Fibroblast of skin of abdomen (primary cell): ENCODE measurements around the gene GCN1.

Experiments used
- DNase-seq: peaks from one replicate; pipeline ENCODE4 v3.0.0-alpha.2; 2013

The GCN1 gene

DNA sequence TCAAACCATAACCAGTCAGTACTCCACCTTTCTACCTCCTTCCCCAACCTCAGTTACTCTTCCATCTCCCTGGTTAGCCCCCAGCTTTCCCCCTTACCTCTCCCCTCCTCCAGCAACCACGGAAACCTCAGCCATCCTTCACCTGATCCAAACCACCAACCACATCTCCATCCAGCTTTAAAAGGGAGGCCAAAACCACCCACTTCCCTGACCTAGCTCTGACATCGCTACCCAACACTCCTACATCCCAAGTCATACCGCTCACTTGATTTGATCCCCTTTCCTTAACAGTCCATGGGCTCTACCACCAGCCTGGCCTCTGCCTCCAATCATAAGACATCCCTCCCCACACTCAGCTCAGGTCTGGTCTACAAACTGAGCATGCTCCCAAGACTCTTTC lies 79.4 kb downstream of the GCN1 start:
- DNase-seq = no peak

DNA sequence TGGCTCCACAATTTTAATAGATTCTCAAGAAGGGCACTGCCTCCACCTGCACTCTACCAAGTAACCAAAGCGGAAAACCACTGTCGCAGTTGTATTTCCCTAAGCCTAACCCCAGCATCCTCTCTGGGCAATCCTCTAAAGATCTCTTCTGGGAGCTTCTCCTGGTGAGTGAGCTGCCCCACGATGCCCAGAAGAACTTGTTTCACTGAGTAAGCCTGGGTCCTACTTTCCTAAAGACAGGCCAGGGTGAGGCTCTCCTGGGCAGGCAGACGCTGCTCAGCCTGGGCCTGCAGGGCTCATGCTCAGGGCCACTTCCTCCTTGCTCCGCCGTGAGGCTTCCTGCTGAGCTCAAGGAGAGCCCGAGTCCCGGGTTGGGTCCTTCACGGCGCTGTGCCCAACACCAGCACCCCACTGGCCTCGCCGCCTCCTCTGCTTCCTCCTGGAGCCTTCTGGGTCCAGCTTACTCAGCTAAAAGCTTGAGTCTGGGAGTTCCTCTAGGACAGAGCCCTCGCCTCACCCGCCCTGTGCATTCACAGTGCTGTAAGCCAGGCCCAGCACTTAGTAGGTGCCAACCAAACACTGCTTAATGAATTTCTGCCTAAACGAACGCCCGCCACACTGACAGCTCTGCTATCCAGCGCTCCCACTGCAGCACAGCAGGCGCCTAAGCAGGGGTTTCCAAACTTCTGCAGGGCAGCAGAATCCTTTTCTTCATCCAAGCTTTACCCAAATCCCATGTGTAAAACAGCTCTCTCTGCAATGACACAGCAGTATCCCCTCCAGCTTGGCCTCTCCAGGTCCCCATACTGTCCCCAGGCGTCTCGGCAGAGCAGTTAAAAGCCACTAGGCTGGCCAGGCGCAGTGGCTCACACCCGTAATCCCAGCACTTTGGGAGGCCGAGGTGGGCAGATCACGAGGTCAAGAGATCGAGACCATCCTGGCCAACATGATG lies 83.7 kb downstream of the GCN1 start:
- no peak for DNase-seq

DNA sequence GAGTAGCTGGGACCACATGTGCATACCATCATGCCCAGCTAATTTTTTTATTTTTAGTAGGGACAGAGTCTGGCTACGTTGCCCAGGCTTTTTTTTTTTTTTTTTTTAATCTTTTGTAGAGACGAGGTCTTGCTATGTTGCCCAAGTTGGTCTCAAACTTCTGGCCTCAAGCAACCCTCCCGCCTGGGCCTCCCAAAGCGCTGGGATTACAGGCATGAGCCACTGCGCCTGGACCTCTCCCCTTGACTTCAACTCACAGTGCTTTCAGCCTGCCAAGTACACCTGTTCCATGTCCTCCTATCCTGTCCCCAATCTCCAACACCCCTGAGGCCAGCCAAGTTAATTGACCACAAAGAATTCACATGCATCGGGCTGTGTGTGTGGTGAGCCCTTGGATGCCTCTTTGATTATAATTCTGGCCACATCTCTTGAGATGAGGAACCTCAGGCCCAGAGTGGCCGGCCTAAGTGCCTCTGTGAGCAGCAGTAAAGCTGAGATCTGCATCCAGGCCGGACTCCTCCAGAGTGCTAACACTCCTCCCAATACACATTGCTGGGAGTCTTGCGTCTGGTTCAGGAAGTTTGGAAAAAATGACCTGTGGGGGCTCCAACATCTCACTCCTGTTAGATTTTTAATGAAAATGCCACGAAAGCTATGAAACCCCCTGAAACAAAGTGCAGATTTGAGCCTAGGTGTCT lies 84.8 kb downstream of the GCN1 start:
- DNase-seq = no peak

DNA sequence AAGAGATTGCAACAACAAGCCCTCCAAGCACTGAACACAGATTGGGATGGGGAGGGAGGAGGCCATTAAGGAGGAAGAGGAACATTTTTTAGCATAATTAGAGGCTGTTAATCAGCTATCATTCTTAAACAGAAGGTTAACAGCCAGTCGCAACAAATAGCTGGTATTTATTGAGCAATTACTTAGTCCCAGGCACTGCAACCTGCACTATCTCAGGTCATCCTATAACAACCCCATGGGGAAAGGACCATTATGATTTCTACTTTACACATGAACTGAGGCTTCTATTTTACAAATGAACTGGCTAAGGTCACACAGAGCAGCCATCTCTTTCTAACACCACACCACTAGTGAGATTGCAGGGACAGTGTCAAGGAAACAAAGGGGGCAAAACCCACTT lies 88.4 kb downstream of the GCN1 start:
- DNase-seq = no peak

DNA sequence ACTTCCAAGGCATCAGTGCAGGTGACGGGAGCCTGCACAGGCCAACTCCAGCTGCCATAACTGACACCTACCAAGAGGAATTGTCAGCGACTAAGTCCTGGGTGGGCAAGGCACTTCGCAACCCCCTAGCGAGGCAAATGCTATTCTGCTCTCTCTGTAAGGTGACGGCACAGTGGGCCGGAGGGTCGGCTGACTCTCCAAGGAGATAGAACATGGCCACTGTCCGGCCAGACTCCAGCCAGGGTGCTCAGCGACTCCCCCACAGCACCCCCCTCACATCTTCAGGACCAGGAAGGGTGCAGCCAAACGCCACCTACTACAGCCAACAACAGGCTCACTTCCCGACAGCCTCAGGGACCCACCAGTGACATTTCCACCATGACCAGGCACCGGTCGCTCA lies 91.1 kb downstream of the GCN1 start:
- no peak for DNase-seq

DNA sequence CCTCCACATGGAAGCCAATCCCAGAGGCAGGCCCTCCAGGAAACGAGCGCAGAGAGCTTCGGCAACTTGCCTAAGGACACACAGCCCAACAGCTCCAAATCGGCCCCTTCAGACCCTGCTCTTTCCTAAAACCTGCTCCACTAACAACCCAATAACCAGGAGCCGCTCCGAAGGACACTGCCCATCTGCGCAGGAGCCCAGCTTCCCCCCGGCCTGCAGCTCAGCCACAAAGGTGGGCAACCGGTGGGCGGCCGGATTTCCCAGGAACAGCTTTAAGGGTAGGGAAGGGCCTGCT lies 91.5 kb downstream of the GCN1 start:
- DNase-seq = no peak

DNA sequence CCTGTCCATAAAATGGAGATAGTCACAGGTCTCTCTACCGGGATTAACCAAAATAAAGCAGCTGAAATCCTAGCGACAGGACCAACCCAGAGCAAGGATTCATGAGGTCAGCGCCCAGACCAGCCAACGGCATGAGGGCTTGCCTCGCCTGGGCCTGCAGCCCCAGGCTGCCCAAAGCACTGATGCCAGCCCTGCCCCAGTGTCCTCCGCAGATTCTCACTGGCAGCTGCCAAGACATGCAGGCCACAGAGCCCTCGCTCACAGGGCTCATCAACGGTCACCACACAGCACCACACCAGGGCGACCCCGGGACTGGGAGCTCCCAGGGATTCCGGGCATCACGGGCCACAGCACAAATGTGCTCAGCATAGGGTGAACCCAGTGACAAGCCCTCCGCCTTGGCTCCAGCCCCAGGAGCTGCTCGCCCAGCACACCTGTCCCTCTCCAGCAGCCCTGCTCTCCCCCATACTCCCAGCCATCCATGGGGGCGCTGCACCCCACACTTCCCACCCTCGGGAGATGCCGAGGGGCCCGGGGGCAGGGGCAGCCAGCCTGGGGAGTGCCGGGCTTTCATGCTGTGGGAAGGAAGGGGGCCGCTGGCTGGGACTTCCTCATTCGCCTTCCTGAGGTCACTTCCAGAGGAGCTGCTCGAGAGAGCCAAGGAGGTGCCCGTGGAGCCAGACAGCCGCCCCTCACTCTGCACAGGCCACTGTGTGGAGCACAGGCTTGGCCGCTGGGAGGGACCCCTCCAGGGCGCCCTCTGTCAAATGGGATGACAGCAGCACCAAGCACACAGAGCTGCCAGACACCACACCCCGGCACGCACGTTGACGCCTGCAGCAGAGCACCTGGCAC lies 92.1 kb downstream of the GCN1 start:
- no peak for DNase-seq

DNA sequence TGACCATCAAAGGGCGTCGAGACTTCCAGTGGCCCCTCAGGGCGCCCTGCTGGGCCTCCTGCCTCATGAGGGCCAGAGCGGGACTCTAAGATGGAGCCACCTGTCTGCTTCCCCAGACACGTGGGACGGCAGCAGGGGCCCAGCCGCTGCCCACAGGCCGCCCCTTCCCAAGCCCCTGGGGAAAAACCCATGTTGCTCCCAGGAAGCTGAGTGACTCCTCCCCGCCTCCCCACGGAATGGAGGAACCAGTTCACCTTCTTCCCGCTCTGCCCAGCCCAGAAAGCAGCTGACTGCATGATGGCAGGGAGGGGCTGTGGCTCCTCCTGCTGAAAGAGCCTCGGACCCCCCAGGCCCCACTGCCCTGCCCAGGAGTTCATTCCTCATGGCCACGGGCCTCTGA lies 92.9 kb downstream of the GCN1 start:
- no peak for DNase-seq

DNA sequence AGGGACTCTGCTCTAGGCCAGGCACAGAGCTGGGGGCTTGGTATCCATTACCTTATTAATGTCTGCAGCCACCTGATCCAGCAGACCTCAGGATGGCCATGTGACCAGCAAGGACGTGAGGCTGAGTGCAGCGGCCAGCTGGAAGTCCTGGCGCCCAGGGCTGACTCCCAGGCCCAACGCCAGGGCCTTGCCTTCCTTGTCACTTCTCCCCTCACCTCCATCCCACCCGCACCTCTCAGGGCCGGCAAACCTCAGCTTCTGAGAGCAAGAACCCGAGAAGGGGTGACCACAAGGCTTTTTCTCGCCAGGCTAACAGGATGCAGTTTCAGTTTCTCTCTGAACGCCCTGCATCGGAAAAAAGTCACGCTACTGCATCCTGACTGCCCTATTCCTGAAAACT lies 93.3 kb downstream of the GCN1 start:
- DNase-seq = no peak

DNA sequence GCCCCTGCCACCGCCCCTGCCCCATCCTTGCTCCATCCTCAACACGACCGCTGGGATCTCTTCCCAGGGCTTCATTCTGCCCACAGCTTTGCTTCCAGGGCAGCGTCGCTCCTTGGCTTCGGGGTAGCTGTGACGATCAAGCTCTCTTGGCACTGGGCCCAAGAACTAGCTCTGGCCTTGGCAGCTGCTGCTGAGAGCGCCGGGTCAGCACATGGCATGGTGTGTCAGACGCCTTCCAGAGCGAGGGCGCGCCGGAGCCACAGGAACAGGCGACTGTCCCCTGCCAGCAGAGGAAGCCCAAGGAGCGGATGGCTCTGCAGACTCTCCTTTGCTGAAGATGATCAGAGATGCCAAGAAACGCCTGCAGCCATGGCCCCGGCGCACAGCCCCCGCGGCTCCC lies 93.9 kb downstream of the GCN1 start:
- no peak for DNase-seq

DNA sequence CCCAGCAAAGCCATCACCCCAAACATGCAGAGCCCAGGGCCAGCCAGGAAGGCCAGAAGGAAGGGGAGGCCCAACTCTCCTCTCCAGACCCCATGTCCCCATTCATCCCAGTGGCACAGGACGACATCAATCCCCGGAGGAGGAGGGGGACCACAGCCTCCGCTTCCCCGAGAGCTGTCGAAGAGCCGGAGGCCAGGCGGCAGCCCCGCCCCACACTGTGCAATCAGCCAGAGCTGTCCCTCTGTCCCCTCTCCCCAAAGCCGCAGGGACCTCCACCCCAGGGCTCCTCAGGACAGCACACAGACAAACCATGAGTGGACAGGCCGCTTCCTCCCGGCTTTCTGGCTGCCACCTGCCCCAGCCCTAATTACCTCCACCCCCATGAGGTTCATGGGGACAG lies 94.8 kb downstream of the GCN1 start:
- no peak for DNase-seq

DNA sequence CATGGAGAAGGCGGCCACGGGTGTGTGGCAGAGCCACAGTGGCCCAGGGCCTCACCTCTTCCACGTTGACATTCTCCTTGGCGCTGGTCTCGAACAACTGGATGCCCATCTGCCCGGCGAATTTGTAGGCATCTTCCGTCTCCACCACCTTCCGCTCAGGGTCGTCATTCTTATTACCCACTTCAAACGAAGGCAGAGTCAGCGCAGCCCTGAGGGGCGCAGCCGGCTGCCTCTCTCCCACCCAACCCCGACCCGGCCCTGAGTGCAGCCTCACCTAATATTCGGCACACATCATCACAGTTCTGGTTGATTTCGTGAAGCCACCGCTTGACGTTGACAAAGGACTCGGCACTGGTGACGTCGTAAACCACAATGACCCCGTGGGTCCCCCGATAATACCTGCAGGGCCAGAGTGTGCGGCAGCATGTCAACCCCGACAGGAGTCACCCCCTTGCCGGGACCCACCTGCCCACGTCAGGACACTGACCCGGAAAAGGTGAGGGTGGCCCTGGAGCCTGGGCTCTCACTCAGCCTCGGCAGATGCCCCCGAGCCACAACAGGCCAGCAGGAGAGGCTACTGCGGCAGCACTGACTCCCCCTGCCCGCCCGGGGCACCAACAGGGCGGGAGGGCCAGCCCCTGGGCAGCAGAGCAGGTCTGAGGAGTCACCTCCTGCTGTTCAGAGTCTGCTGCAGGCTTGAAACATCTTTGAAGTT lies 95.6 kb downstream of the GCN1 start:
- DNase-seq = no peak

DNA sequence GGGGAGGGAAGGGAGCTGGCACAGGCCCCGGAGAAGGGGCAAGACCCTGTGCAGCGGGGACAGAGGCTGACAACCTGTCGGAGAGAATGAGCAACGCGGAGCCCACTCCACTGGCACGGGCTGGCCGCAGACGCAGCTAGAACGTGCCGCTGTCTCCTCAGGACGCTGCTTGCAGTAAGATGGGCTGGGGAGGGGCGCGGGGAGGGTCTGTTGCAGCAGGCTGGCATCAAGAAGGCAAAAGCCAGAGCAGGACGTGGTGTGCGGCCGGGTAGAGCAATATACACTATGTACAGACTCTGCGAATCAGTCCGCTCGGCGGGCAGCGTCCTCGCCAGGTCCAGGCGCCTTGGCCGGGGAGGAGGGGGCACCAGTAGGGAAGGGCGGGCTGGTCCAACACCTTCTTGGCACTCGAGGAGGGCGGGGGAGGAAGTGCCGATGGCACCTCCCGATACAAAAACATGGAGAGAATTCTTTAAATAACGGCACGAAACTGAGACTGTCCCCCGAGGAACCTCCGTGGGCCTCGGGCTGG lies 97.8 kb downstream of the GCN1 start:
- DNase-seq = no peak

DNA sequence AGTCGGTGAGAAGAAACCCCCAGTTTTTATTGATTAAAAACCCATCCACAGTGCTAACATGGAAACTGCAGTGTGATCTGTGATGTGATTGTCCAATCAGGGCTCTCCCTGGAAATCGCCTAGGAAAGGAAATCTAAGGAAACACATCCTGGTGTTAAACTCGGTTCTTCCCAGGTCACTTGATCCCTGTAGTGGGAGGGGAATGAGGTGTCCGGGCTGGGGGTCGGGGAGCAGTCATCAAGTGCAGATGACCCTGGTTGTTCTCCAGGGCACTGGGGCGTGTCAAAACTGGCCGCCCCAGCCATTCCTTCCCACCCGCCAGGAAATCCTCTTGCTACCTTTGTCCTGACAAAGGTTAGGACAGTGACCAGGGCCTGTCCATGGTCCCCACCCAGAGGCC lies 98.8 kb downstream of the GCN1 start:
- no peak for DNase-seq

DNA sequence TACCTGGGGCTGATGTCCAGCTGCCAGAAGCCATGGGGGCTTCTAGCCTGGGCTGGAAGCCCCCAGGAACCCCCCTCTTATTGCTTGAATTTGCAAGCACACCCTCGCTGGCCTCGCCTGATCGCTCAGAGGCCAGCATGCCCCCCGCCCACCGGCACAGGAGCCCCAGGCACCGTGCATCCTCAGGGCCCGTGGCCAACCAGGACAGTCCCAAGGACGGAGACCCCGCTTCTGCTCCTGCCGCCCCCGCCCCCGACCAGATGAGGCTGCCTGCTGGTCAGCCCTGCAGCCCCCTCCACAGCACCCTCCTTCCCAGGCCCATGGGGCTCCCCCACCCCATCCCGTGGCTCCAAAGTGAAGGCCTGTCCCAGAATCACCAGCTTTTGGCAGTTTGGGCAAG lies 99.2 kb downstream of the GCN1 start:
- no peak for DNase-seq

DNA sequence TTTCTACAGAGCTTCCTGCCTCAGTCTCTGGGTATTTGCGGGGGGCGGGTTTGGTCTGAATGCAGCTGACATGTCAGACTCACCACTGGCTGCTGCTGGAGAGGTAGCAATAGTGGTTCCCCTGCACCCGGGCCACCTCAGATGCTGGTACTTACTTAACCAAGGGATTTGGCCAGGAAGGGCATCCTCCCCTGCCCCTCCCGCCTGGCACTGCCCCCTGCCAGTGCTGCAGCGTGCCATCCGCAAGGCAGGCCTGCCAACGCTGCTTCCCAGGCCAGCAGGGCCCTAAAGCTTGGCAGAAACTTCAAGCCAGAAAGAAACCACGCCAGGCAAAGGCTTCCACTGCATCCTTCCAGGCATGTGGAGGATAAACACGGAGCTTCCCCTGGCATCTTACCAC lies 100.0 kb downstream of the GCN1 start:
- no peak for DNase-seq

DNA sequence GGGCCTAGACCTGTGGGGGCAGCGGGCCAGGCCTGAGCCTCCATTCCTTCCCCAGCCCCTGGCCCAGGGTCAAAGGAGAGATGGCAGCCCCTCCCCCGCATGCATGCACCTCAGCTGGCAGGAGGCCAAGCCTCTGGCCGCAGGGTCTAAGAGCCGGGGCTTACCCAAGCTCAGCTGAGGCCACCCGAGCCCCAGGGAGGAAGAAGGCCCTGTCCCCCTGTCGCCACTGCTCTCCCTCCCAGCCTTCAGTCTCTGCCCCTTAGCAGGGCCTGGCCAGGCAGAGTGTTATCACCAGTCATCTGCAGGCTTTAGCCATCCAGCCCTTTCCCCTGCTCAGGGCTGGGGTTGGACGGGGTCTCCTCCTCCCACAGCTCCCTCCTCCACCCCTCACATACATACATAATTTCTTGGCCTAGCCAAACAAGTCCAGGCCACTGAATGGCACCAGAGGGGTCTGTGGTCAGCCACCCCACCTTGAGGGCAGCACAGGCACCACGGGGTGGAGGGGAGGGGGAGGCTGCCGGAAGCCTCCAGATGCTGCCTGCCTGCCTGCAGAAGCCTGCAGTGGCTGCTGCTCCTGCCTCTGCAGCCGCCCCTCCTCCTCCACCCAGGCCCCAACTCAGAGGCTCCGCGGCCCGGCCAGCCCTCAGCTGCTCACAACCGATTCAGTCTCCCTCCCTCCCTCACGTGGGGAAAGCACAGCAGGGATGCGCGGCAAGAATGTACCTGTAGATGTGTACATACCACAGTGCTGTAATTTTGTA lies 100.7 kb downstream of the GCN1 start:
- DNase-seq = no peak

DNA sequence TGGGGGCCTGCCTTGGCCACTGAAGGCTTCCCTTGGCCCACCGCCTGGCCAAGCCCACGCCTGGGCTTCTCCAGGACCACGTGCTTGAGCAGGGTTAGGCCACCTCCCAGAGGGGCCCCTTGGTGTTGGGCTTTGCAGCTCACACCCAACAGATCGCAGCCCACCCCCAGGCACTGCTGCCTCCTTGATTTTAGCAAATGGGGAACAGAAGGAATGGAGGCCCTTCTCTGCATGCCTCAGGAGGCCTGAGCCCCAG lies 101.3 kb downstream of the GCN1 start:
- DNase-seq = no peak

DNA sequence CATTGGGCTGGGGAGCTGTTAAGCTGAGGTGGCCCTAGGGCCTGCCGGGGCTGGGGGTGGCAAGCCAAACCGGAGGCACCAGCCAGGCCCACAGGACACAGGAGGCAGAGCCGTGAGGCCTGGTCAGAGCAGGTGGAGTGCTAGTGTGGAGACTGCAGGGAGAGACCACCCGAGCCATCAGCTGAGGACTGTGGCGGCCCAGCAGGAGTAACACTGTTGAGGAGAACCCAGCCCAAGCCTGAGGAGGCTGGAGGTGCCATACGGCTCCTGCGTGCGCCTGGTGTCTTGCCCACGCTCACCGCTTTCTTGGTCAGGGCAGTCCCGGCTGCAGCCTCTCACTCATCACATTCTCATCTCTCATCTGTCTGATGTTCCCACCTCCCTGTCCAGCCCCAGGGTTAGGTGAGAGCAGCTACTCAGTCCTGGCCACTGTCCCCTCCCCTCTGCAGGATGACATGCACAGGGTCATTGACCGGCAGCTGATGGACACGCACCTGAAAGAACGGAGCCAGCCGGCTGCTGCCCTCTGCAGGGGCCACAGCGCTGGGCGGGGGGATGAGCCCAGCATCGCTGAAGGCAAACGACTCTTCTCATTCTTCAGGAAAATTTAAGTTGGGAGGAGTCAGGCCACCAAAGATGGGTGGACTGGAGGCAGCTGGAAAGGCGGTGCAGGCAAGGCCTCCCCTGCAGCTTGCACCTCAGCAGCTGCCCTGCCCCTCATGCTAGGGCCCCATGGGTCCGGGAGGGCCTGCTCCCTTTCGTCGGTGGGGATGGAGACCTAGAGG lies 101.8 kb downstream of the GCN1 start:
- DNase-seq = no peak

DNA sequence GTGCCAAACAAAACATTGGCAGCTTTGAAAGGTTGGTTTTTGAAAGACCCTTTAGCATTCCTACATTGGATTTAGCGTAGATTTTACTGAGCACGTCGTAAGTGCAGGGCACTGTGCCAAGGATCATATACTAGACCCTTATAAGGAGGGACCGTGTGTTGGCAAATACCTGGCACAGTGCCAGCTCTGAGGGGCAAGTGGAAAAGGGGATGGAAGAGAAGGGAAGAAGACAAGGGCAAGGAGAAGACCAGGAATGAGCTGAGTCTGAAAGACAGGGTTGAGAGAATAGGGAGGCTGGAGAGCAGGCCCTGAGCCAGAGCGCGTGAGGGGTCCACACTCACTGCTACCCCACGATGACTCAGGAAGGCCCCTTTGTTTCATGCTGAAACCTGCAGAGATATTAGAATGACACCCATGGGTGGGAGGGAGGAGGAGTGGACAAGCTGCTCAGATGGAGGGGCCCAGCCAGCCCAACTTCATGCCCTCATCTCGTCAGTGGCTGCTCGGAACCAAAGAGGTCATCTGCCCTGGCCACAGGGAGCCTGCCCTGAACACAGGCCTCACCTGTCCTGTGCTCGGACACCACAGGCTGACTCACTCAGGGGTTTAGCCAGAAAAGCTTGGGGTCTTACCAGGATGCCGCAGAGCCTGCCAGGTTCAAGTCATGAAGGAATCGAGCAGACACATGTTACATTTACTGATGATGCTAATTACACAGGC lies 103.0 kb downstream of the GCN1 start:
- DNase-seq = no peak
